Hepatocyte (in vitro differentiated cells): Measurements from ENCODE around the gene KIAA0513. TPM values are rescaled to one million over a fixed set of nuclear protein-coding genes. Genes with fewer than 3 reads are reported as not detected.

Source experiments
- DNase-seq: peaks from one replicate; pipeline ENCODE4 v3.0.0-alpha.2; 2016; ENCODE audit warnings: low spot score
- H2AFZ ChIP-seq: fragments of 200-600 bp; sonication (generic); 2 replicates; pipeline ENCODE4 v1.6.0; 2016; ENCODE audit warnings: antibody characterized with exemption, mild to moderate bottlenecking
- H3K27ac ChIP-seq: fragments of 200-600 bp; sonication (generic); 2 replicates; pipeline ENCODE4 v1.5.1; 2016; ENCODE audit warnings: mild to moderate bottlenecking
- H3K27me3 ChIP-seq: fragments of 200-600 bp; sonication (generic); 2 replicates; pipeline ENCODE4 v1.6.1; 2016
- H3K36me3 ChIP-seq: fragments of 200-600 bp; sonication (generic); replicated peaks from 2 replicates; pipeline ENCODE4 v1.5.1; 2016; ENCODE audit warnings: low read depth; ENCODE audit not compliant: insufficient read depth
- H3K4me1 ChIP-seq: fragments of 200-600 bp; sonication (generic); 2 replicates; pipeline ENCODE4 v1.5.1; 2016; ENCODE audit warnings: mild to moderate bottlenecking, moderate library complexity; ENCODE audit not compliant: insufficient read depth
- H3K4me2 ChIP-seq: fragments of 200-600 bp; sonication (generic); 2 replicates; pipeline ENCODE4 v1.6.0; 2016
- H3K4me3 ChIP-seq: fragments of 200-600 bp; sonication (generic); 2 replicates; pipeline ENCODE4 v1.5.1; 2016; ENCODE audit warnings: mild to moderate bottlenecking
- H3K79me2 ChIP-seq: fragments of 200-600 bp; sonication (generic); 2 replicates; pipeline ENCODE4 v1.6.0; 2017; ENCODE audit warnings: mild to moderate bottlenecking
- H3K9me2 ChIP-seq: fragments of 200-600 bp; sonication (generic); replicated peaks from 2 replicates; pipeline ENCODE4 v1.6.0; 2017; ENCODE audit warnings: mild to moderate bottlenecking; ENCODE audit not compliant: insufficient read depth
- H3K9me3 ChIP-seq: fragments of 200-600 bp; sonication (generic); 2 replicates; pipeline ENCODE4 v1.5.1; 2016; ENCODE audit warnings: low read depth, mild to moderate bottlenecking
- H4K20me1 ChIP-seq: fragments of 200-600 bp; sonication (generic); 2 replicates; pipeline ENCODE4 v1.6.0; 2016; ENCODE audit warnings: mild to moderate bottlenecking; ENCODE audit not compliant: insufficient read depth, poor library complexity, severe bottlenecking
- EZH2 ChIP-seq: fragments of 200-600 bp; sonication (generic); IDR thresholded peaks from 2 replicates; pipeline ENCODE4 v1.6.1; 2016; ENCODE audit warnings: antibody characterized with exemption, mild to moderate bottlenecking, borderline replicate concordance
- EZH2phosphoT487 ChIP-seq: fragments of 200-600 bp; sonication (generic); IDR thresholded peaks from one replicate; pipeline ENCODE4 v1.6.1; 2018; ENCODE audit warnings: antibody characterized with exemption, mild to moderate bottlenecking, low read depth, moderate library complexity; ENCODE audit not compliant: unreplicated experiment, severe bottlenecking
- WGBS: methylation state at CpG from one replicate; pipeline ENCODE4 v1.1.6; 2016; ENCODE audit warnings: low lambda C conversion rate; ENCODE audit errors: missing lambda C conversion rate; 5-methylcytosine and 5-hydroxymethylcytosine counted together
- polyA plus RNA-seq: library from polyadenylated mRNA; unstranded; fragments of >200 nt; fragmentation: Nextera tagmentation; extraction: Ambion mirVana; gene quantifications from 2 replicates; pipeline ENCODE4 v1.2.1, GENCODE V29; 2016
- total RNA-seq: library from RNA; depleted of rRNA; stranded (reverse); fragments of >200 nt; gene quantifications from 2 replicates; pipeline ENCODE4 v1.2.3, GENCODE V29; 2014
- TF ChIP-seq, protein P1 (sequence below): fragments of 200-600 bp; sonication (generic); IDR thresholded peaks from 2 replicates; pipeline ENCODE4 v1.5.1; 2016; ENCODE audit warnings: antibody characterized with exemption, mild to moderate bottlenecking; ENCODE audit not compliant: poor library complexity

KIAA0513 gene
- total and polyA plus RNA-seq, 2 experiments from 2014 or later, result 10.1 to 14.9 TPM

DNA sequence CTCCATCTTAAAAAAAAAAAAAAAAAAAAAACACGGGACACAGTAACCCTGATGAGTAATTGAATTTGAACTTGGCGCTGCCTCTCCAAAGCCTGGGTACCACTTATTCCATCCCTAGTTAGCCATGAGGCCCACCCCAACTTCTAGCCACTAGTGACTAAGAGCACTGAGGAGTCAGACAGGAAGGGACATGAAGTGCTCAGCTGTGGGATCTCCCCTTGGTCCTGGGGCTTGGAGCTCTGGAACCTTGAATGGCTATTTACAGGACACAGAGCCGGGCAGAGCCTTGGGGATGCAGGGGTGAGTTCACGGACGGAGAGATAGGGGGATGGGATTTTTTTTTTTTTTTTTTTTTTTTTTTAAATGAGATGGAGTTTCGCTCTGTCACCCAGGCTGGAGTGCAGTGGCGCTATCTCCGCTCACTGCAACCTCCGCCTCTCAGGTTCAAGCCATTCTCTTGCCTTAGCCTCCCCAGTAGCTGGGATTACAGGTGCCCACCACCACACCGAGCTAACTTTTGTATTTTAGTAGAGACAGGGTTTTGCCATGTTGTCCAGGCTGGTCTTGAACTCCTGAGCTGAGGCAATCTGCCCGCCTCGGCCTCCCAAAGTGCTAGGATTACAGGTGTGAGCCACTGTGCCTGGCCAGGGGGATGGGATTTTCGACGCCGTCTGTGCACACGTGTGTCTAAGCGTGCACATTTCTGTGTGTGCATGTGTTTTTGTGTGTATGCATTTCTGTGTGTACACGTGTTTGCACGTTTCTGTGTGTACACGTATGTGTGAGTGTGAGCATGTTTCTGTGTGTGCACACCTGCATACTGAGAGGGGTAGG is 105.1 kb downstream of the KIAA0513 start:
- DNase-seq, result no peak
- Histone ChIP-seq H3K36me3 (no peaks in the 10 kb centered on the region), H3K79me2 (no peaks in the 10 kb centered on the region), H3K27me3 (no peaks in the 10 kb centered on the region), H3K9me3 (no peaks in the 10 kb centered on the region), H3K4me2 (no peak overlapping the region), H3K4me1 (peaks cover 21% of the 10 kb centered on the region), H2AFZ (no peak overlapping the region), H3K4me3 (no peak overlapping the region), H3K9me2 (no peaks in the 10 kb centered on the region), H4K20me1 (no peaks in the 10 kb centered on the region), H3K27ac (no peak overlapping the region)
- WGBS, result 98% methylated on average over 20 of the region's 20 CpGs
- TF ChIP-seq, protein P1, sequence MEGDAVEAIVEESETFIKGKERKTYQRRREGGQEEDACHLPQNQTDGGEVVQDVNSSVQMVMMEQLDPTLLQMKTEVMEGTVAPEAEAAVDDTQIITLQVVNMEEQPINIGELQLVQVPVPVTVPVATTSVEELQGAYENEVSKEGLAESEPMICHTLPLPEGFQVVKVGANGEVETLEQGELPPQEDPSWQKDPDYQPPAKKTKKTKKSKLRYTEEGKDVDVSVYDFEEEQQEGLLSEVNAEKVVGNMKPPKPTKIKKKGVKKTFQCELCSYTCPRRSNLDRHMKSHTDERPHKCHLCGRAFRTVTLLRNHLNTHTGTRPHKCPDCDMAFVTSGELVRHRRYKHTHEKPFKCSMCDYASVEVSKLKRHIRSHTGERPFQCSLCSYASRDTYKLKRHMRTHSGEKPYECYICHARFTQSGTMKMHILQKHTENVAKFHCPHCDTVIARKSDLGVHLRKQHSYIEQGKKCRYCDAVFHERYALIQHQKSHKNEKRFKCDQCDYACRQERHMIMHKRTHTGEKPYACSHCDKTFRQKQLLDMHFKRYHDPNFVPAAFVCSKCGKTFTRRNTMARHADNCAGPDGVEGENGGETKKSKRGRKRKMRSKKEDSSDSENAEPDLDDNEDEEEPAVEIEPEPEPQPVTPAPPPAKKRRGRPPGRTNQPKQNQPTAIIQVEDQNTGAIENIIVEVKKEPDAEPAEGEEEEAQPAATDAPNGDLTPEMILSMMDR, result no peak
- no peak for TF ChIP-seq EZH2phosphoT487
- no peak for TF ChIP-seq EZH2

DNA sequence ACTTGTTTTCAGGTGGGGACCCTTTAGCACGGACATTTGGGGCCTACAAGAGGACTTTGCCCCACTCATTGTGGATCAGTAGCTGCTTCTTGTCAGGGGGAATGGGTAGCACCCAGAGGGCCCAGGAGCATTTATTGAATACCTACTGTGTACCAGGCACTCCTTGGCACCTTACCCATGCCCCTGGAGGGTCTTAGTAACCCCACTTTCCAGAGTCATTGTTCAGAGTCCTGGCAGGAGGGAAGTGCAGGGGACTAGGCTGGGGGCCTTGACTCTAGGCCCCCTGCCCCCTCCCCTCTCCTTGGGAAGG is 105.7 kb downstream of the KIAA0513 start:
- no peaks in the 10 kb centered on the region for H4K20me1 ChIP-seq
- no peak overlapping the region for H2AFZ ChIP-seq
- no peak overlapping the region for H3K4me3 ChIP-seq
- no peak overlapping the region for H3K27ac ChIP-seq
- 88% methylated on average over 1 of the region's 1 CpG for WGBS
- H3K4me2 ChIP-seq, result no peak overlapping the region
- no peaks in the 10 kb centered on the region for H3K27me3 ChIP-seq
- no peaks in the 10 kb centered on the region for H3K79me2 ChIP-seq
- no peaks in the 10 kb centered on the region for H3K9me3 ChIP-seq
- DNase-seq, result no peak
- no peak for TF ChIP-seq EZH2
- no peak for TF ChIP-seq EZH2phosphoT487
- TF ChIP-seq, protein P1, result no peak
- H3K4me1 ChIP-seq, result peaks cover 27% of the 10 kb centered on the region
- no peaks in the 10 kb centered on the region for H3K36me3 ChIP-seq
- H3K9me2 ChIP-seq, result no peaks in the 10 kb centered on the region

GRCh38 chr16:85134076-85134788 is 106.6 kb downstream of the KIAA0513 start:
- H3K27ac ChIP-seq, result no peak overlapping the region
- H3K79me2 ChIP-seq, result no peaks in the 10 kb centered on the region
- WGBS, result 92% methylated on average over 19 of the region's 19 CpGs

More at GRCh38 chr16:85134076-85134788, 106.6 kb downstream of the KIAA0513 start:
- Histone ChIP-seq H3K4me2 (no peak overlapping the region), H2AFZ (no peak overlapping the region), H3K4me1 (peaks cover 33% of the 10 kb centered on the region), H3K27me3 (no peaks in the 10 kb centered on the region), H3K9me2 (no peaks in the 10 kb centered on the region), H4K20me1 (no peaks in the 10 kb centered on the region), H3K4me3 (no peak overlapping the region), H3K36me3 (no peaks in the 10 kb centered on the region), H3K9me3 (no peaks in the 10 kb centered on the region)
- TF ChIP-seq, protein P1, result no peak
- TF ChIP-seq EZH2, result no peak
- no peak for DNase-seq
